T-helper 2 cell treated with Interferon-gamma antibody and Interleukin-4, amounts not matched to agents 5 μg/mL and 100 μg/mL, for 36 hours (primary cell): Measurements from ENCODE around the gene RNF227.

Source experiments
- DNase-seq: peaks from one replicate; pipeline ENCODE4 v3.0.0; 2021; ENCODE audit warnings: low spot score
- H3K27ac Mint-ChIP-seq: one replicate; pipeline ENCODE4 v1.8.0; 2021; ENCODE audit warnings: mild to moderate bottlenecking, mixed read lengths
- H3K27me3 Mint-ChIP-seq: one replicate; pipeline ENCODE4 v1.8.0; 2021; ENCODE audit warnings: low read depth, mixed read lengths
- H3K36me3 Mint-ChIP-seq: one replicate; pipeline ENCODE4 v1.8.0; 2021; ENCODE audit warnings: low read depth, mixed read lengths
- H3K4me1 Mint-ChIP-seq: one replicate; pipeline ENCODE4 v1.8.0; 2021; ENCODE audit warnings: low read depth, mixed read lengths
- H3K4me3 Mint-ChIP-seq: one replicate; pipeline ENCODE4 v1.8.0; 2022; ENCODE audit warnings: mild to moderate bottlenecking, moderate library complexity, mixed read lengths
- H3K9me3 Mint-ChIP-seq: one replicate; pipeline ENCODE4 v1.8.0; 2021; ENCODE audit warnings: mixed read lengths

Gene RNF227

DNA sequence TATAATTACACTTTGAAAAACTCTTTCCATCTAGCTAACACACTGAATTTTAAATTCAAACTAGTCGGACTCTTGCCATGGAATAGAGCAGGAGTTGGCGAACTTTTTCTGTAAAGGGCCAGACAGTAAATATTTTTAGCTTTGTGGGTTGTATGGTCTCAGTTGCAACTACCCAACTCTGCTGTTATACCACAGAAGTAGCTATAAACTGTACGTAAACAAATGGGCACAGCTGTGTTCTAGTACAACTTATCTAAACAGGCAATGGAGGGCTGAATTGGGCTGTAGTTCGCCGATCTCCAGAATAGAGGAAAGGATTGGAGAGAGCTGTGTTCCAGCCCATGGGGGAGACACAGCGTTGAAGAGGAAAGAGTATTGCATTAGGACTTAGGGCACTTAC is 24.7 kb upstream of the RNF227 start:
- Mint-ChIP-seq H3K9me3 (no peaks in the 10 kb centered on the region), H3K27me3 (no peaks in the 10 kb centered on the region), H3K27ac (no peak overlapping the region), H3K4me1 (peaks cover 3% of the 10 kb centered on the region), H3K36me3 (peaks cover 60% of the 10 kb centered on the region), H3K4me3 (no peak overlapping the region)
- no peak for DNase-seq

GRCh38 chr17:7940034-7940433 is 23.9 kb upstream of the RNF227 start:
- no peaks in the 10 kb centered on the region for H3K9me3 Mint-ChIP-seq
- peaks cover 7% of the 10 kb centered on the region for H3K4me1 Mint-ChIP-seq
- H3K36me3 Mint-ChIP-seq: peaks cover 58% of the 10 kb centered on the region
- no peak for DNase-seq
- no peak overlapping the region for H3K4me3 Mint-ChIP-seq
- H3K27me3 Mint-ChIP-seq: no peaks in the 10 kb centered on the region
- H3K27ac Mint-ChIP-seq: peak overlapping the region; percentile 50

DNA sequence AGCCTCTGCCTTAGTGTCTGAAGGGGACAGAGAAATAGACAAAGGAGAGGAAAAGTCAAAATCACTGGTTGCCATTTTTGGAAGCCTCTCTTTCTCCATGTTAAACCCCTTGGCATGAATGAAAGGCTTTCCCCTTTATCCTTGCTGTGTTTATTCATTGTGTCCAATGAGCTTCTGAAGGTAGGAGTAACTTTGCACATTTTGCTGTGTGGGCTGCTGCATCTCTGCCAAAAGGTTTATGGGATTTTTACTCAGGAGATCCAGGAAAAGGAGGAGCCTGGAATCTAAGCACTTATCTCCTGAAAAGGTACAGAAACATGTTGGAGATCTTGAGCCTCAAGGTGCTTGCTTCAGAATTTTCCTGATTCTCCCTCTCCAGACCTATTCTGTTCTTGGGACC is 19.8 kb upstream of the RNF227 start:
- no peak for DNase-seq
- Mint-ChIP-seq H3K4me1 (peaks cover 33% of the 10 kb centered on the region), H3K36me3 (peaks cover 45% of the 10 kb centered on the region), H3K4me3 (peak overlapping the region; percentile 28), H3K9me3 (no peaks in the 10 kb centered on the region), H3K27me3 (no peaks in the 10 kb centered on the region), H3K27ac (no peak overlapping the region)

- Mint-ChIP-seq H3K4me1 (peaks cover 37% of the 10 kb centered on the region), H3K36me3 (peaks cover 32% of the 10 kb centered on the region), H3K4me3 (peak overlapping the region; percentile 97), H3K27me3 (no peaks in the 10 kb centered on the region), H3K9me3 (no peaks in the 10 kb centered on the region), H3K27ac (peak overlapping the region; percentile 99)
- peak; percentile 31 for DNase-seq
Observed at GRCh38 chr17:7932949-7933348, 16.9 kb upstream of the RNF227 start.

GRCh38 chr17:7932483-7932891 is 16.4 kb upstream of the RNF227 start:
- Mint-ChIP-seq H3K4me1 (peaks cover 37% of the 10 kb centered on the region), H3K27me3 (no peaks in the 10 kb centered on the region)

GRCh38 chr17:7931709-7932482 is 15.8 kb upstream of the RNF227 start, which contains the start of the genes CNTROB and TRAPPC1:
Gene CNTROB (plus strand): TSS chr17:7932206. CDS start chr17:7933080, 874 bp downstream.
Gene TRAPPC1 (minus strand): TSS chr17:7931946. CDS start chr17:7931829, 117 bp downstream.
- Mint-ChIP-seq H3K27me3 (no peaks in the 10 kb centered on the region), H3K4me1 (peaks cover 37% of the 10 kb centered on the region), H3K36me3 (peaks cover 32% of the 10 kb centered on the region), H3K4me3 (peak within 1 kb of the TSS; percentile 97), H3K9me3 (no peaks in the 10 kb centered on the region), H3K27ac (peak within 1 kb of the TSS; percentile 99)
- DNase-seq: peak; percentile 100

More at GRCh38 chr17:7932483-7932891, 16.4 kb upstream of the RNF227 start:
- peak overlapping the region; percentile 99 for H3K27ac Mint-ChIP-seq
- no peaks in the 10 kb centered on the region for H3K9me3 Mint-ChIP-seq
- peak overlapping the region; percentile 97 for H3K4me3 Mint-ChIP-seq
- peaks cover 32% of the 10 kb centered on the region for H3K36me3 Mint-ChIP-seq
- peak; percentile 26 for DNase-seq

DNA sequence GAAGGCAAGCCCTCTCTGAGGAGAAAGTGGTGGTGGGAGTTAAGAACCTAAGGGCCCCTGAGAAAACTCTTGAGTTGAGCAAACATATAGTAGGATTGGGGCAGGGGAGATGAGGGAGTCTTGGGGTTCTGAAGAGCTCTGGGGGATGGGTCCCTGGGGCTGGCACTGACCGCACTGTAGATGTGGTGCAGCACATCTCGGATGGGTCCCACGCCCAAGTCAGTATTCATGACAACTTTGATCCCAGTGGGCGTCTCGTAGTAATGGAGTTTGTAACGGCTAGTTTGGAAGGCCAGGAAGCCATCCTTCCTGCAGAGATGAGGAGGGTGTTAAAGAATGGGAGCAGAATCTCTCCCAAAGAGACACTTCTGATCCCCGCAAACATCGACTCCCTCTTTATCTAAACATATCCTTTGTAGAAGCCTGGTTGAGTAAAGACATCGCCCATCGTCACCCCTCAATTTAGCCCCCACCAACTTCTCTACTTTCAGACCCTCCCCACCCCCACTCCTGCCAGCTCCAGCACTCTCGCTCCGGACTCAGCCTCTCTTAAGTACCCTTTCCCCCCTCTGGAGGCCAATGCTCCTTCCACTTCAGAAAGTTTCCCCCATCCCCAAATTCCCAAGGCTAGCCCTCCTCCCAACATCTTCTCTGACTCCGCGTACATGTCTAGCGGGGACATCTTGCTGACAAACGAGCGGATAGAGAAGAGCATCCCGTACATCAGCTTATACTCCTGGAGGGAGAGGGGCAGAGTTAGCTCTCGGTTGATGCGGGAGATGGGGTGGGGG is 14.9 kb upstream of the RNF227 start:
- H3K9me3 Mint-ChIP-seq: no peaks in the 10 kb centered on the region
- peaks cover 25% of the 10 kb centered on the region for H3K36me3 Mint-ChIP-seq
- H3K4me3 Mint-ChIP-seq: peak overlapping the region; percentile 97
- H3K27ac Mint-ChIP-seq: peak overlapping the region; percentile 99
- no peaks in the 10 kb centered on the region for H3K27me3 Mint-ChIP-seq
- no peak for DNase-seq
- H3K4me1 Mint-ChIP-seq: peaks cover 34% of the 10 kb centered on the region

DNA sequence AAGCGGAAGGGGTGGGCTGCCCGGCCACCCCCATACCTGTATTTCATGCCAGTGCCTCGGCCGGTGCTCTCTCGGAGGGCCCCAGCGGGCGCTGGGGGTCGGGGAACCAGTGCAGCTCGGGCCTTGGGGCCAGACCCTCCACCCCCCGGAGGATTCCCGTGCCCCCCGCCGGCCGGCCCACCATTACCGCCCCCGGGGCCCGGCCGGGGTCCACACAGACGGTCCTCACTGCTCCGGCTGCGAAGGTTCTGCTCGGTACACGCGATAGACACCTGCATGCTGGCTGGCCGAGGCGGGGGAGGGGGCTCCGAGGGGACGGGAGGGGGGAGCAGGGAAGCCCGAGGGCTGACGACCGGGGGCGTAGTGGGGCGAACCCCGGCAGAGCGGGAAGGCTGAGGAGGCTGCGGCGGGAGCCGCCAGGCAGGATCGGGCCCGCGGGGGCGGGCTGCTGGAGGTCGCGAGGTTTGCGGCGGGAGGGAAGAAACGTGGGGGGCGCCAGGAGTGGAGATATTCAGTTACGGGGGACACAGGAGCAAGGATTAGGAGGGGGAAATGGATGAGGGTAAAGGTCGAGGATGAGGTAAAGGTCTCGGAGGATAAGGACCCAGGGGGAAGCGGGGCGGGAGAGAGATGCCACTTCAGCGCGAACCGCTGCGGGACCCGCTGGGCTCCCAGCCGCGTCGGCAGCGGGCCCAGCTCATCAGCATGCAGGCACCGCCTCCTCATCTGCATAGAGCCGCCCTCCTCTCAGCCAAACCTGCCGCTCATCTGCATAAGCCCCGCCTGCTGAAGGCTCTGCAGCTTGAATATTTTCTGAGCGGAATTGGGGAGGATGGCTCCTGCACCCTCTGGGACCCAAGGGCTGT is 13.3 kb upstream of the RNF227 start, which contains the start of gene KCNAB3:
KCNAB3 (minus strand) TSS at position 699 of the 866 bp plus-strand sequence; CDS start at position 278, 421 bp downstream.
- Mint-ChIP-seq H3K4me3 (peak within 1 kb of the TSS; percentile 97), H3K9me3 (no peaks in the 10 kb centered on the region), H3K4me1 (peaks cover 24% of the 10 kb centered on the region), H3K27me3 (no peaks in the 10 kb centered on the region), H3K27ac (peak within 1 kb of the TSS; percentile 99), H3K36me3 (peaks cover 13% of the 10 kb centered on the region)
- DNase-seq: peak; percentile 37

GRCh38 chr17:7927596-7927995 is 11.5 kb upstream of the RNF227 start:
- H3K9me3 Mint-ChIP-seq: no peaks in the 10 kb centered on the region
- H3K27me3 Mint-ChIP-seq: no peaks in the 10 kb centered on the region
- no peak for DNase-seq
- no peak overlapping the region for H3K4me3 Mint-ChIP-seq
- no peak overlapping the region for H3K27ac Mint-ChIP-seq
- peaks cover 17% of the 10 kb centered on the region for H3K4me1 Mint-ChIP-seq
- H3K36me3 Mint-ChIP-seq: peaks cover 10% of the 10 kb centered on the region

GRCh38 chr17:7922845-7923628 is 6.9 kb upstream of the RNF227 start:
- Mint-ChIP-seq H3K9me3 (no peaks in the 10 kb centered on the region), H3K4me3 (peak overlapping the region; percentile 72), H3K36me3 (peaks cover 3% of the 10 kb centered on the region), H3K27ac (peak overlapping the region; percentile 75), H3K27me3 (no peaks in the 10 kb centered on the region), H3K4me1 (peaks cover 16% of the 10 kb centered on the region)
- DNase-seq: peak; percentile 78

- no peaks in the 10 kb centered on the region for H3K27me3 Mint-ChIP-seq
- peak overlapping the region; percentile 75 for H3K27ac Mint-ChIP-seq
- H3K4me1 Mint-ChIP-seq: peaks cover 16% of the 10 kb centered on the region
- peak overlapping the region; percentile 72 for H3K4me3 Mint-ChIP-seq
- no peaks in the 10 kb centered on the region for H3K9me3 Mint-ChIP-seq
- peaks cover 1% of the 10 kb centered on the region for H3K36me3 Mint-ChIP-seq
- DNase-seq: no peak
Observed at GRCh38 chr17:7922269-7922844, 6.3 kb upstream of the RNF227 start.

DNA sequence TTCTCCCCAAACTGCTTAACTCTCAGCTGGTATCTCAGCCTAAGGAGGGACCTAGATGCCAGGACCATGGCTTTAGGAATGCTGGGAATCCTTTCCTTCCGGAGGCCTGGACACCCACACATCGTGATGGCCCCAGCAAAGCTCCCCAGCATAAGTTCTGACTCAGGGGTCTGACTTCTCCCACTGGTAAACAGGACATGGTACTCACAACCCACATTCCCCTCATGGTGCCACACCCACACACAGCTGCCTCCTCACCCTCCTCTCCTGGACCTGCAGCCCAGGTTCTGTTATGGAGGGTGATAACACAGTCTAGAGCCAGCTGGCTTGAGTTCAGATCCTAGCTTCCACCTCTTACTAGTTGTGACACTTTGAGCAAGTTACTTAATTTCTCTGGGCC is 719 bp upstream of the RNF227 start:
- peak overlapping the region; percentile 83 for H3K4me3 Mint-ChIP-seq
- peaks cover 30% of the 10 kb centered on the region for H3K4me1 Mint-ChIP-seq

More for the DNA sequence above, 719 bp upstream of the RNF227 start:
- no peak for DNase-seq
- peak overlapping the region; percentile 89 for H3K27ac Mint-ChIP-seq
- peaks cover 6% of the 10 kb centered on the region for H3K36me3 Mint-ChIP-seq
- no peaks in the 10 kb centered on the region for H3K27me3 Mint-ChIP-seq
- H3K9me3 Mint-ChIP-seq: no peaks in the 10 kb centered on the region
